Glutamatergic neuron (in vitro differentiated cells): ENCODE results near the gene CXCR4. TPM values are rescaled to one million over a fixed set of nuclear protein-coding genes. Genes with fewer than 3 reads are reported as not detected.
"Not testable (repeated sequence)": the region's sequence is repeated elsewhere in the genome, so short reads cannot be mapped to it uniquely, and the experiment has no call there.

Experiments used
- DNase-seq: peaks from one replicate; pipeline ENCODE4 v3.0.0; 2022
- H3K27ac Mint-ChIP-seq: one replicate; pipeline ENCODE4 v1.8.0; 2020; ENCODE audit warnings: mild to moderate bottlenecking, mixed read lengths, inconsistent platforms; ENCODE audit not compliant: unreplicated experiment
- H3K27me3 Mint-ChIP-seq: one replicate; pipeline ENCODE4 v1.8.0; 2020; ENCODE audit warnings: mild to moderate bottlenecking, moderate library complexity, mixed read lengths, inconsistent platforms; ENCODE audit not compliant: unreplicated experiment
- H3K36me3 Mint-ChIP-seq: one replicate; pipeline ENCODE4 v1.8.0; 2020; ENCODE audit warnings: mild to moderate bottlenecking, mixed read lengths, inconsistent platforms; ENCODE audit not compliant: unreplicated experiment
- H3K4me1 Mint-ChIP-seq: one replicate; pipeline ENCODE4 v1.8.0; 2020; ENCODE audit warnings: mild to moderate bottlenecking, low read depth, mixed read lengths, inconsistent platforms; ENCODE audit not compliant: unreplicated experiment
- H3K4me3 Mint-ChIP-seq: one replicate; pipeline ENCODE4 v1.8.0; 2020; ENCODE audit warnings: mild to moderate bottlenecking, mixed read lengths, inconsistent platforms; ENCODE audit not compliant: unreplicated experiment
- H3K9me3 Mint-ChIP-seq: one replicate; pipeline ENCODE4 v1.8.0; 2020; ENCODE audit warnings: mild to moderate bottlenecking, moderate library complexity, mixed read lengths, inconsistent platforms; ENCODE audit not compliant: unreplicated experiment
- CTCF ChIP-seq: fragments of 200-600 bp; sonication (generic); IDR thresholded peaks from one replicate; pipeline ENCODE4 v1.5.0; 2021; ENCODE audit not compliant: partially characterized antibody, unreplicated experiment
- total RNA-seq: library from RNA; stranded (reverse); fragmentation: NEBNext Ultra II Directional; extraction: Animal tissue kit (Norgen Biotek cat#: 25700); gene quantifications from one replicate; pipeline ENCODE4 v1.2.1, GENCODE V29; 2021; ENCODE audit not compliant: unreplicated experiment

CXCR4 gene
- total RNA-seq, 1 donor from 2014 or later, result 215 TPM

- H3K27me3 Mint-ChIP-seq, result peaks cover 4% of the 10 kb centered on the region
- no peak overlapping the region for H3K27ac Mint-ChIP-seq
- no peak for DNase-seq
- H3K9me3 Mint-ChIP-seq, result peaks cover 2% of the 10 kb centered on the region
- H3K4me1 Mint-ChIP-seq, result peaks cover 2% of the 10 kb centered on the region
- no peak for TF ChIP-seq CTCF
- peaks cover 19% of the 10 kb centered on the region for H3K36me3 Mint-ChIP-seq
- no peak overlapping the region for H3K4me3 Mint-ChIP-seq
Observed at GRCh38 chr2:136081582-136082210, 36.3 kb downstream of the CXCR4 start.

GRCh38 chr2:136080114-136080513 lies 37.8 kb downstream of the CXCR4 start:
- Mint-ChIP-seq H3K4me3 (no peak overlapping the region), H3K9me3 (peaks cover 2% of the 10 kb centered on the region), H3K36me3 (peaks cover 19% of the 10 kb centered on the region), H3K4me1 (no peaks in the 10 kb centered on the region), H3K27me3 (peaks cover 4% of the 10 kb centered on the region), H3K27ac (no peak overlapping the region)
- no peak for TF ChIP-seq CTCF
- DNase-seq, result no peak

GRCh38 chr2:136077107-136077506 lies 40.8 kb downstream of the CXCR4 start:
- Mint-ChIP-seq H3K9me3 (peaks cover 6% of the 10 kb centered on the region), H3K27me3 (peaks cover 2% of the 10 kb centered on the region), H3K4me3 (no peak overlapping the region), H3K27ac (no peak overlapping the region), H3K4me1 (no peaks in the 10 kb centered on the region), H3K36me3 (peaks cover 24% of the 10 kb centered on the region)
- TF ChIP-seq CTCF, result no peak
- no peak for DNase-seq

DNA sequence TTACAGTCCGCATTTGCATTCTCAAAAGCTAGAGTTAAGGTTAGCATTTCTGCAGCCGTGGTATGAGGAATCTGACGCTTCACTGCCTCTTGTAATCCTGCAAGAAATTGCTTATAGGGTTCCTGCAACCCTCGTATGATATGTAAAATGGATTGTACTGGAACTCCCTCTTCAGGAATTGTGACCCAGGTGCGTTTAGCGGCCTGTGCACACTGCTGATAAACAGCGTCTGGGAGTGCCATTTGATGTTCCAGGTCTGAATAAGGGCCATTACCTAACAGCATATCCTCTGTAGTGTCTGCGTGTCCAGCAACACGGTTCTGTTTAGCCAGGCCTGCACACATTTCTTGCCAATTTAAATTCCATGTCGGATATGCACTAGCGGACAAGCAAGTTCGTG lies 42.5 kb downstream of the CXCR4 start:
- no peak for DNase-seq
- Mint-ChIP-seq H3K27me3 (peaks cover 2% of the 10 kb centered on the region), H3K4me1 (no peaks in the 10 kb centered on the region), H3K36me3 (peaks cover 34% of the 10 kb centered on the region), H3K9me3 (peaks cover 9% of the 10 kb centered on the region), H3K27ac (no peak overlapping the region), H3K4me3 (no peak overlapping the region)
- no peak for TF ChIP-seq CTCF

- no peak for TF ChIP-seq CTCF
Observed at GRCh38 chr2:136072621-136073020, 45.3 kb downstream of the CXCR4 start.

DNA sequence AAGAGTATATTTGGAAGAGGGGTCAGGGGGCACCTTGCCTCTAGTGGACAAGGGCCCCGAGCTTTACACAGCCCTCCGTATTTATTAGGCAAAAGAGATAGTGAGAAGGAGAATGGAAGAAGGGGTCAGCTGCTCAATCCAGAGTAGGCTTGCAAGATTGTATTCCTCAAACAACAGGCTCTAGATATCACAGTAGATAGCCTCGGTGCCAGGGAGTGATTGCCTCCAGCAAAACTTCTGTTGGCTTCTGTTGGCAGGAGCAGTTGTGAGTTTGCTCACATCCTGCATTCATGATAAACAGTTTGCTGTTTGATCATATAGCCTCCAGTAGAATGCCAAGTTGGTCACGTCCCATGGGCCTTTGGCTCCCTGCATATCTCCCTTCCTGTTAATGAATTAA lies 46.1 kb downstream of the CXCR4 start:
- H3K27me3 Mint-ChIP-seq, H3K27ac Mint-ChIP-seq, H3K9me3 Mint-ChIP-seq, H3K4me3 Mint-ChIP-seq, DNase-seq: not testable (repeated sequence)
- Mint-ChIP-seq H3K36me3 (peaks cover 15% of the 10 kb centered on the region), H3K4me1 (peaks cover 10% of the 10 kb centered on the region)

More at GRCh38 chr2:136072621-136073020, 45.3 kb downstream of the CXCR4 start:
- peaks cover 10% of the 10 kb centered on the region for H3K4me1 Mint-ChIP-seq
- H3K9me3 Mint-ChIP-seq, result peaks cover 7% of the 10 kb centered on the region
- no peak overlapping the region for H3K27ac Mint-ChIP-seq
- DNase-seq, result no peak
- no peaks in the 10 kb centered on the region for H3K27me3 Mint-ChIP-seq
- H3K36me3 Mint-ChIP-seq, result peaks cover 19% of the 10 kb centered on the region
- no peak overlapping the region for H3K4me3 Mint-ChIP-seq
